Kidney (tissue), 14 donors: ENCODE data around the gene ATG16L1. TPM values are rescaled to one million over a fixed set of nuclear protein-coding genes. Genes with fewer than 3 reads are reported as not detected.

Source experiments
- DNase-seq, 5 donors: peaks; one replicate each; pipeline ENCODE4 v3.0.0-alpha.2; 2013 to 2020
- FAIRE-seq: peaks from 2 replicates; lab custom pipeline; 2012; peaks lifted over from hg19 to GRCh38; lab: Jason Lieb, UNC
- H3K27ac ChIP-seq, 2 donors: one replicate each; pipeline ENCODE4 v1.7.0; 2013; ENCODE audit warnings: low read depth in 2 of 2, low read length in 2 of 2, inconsistent platforms in 1 of 2
- H3K27me3 ChIP-seq: one replicate; pipeline ENCODE4 v1.7.1; 2013; ENCODE audit warnings: low read length, inconsistent platforms; ENCODE audit not compliant: control insufficient read depth, insufficient read depth
- H3K36me3 ChIP-seq, 3 donors: one replicate each; pipeline versions ENCODE4 v1.7.0 to v1.7.1; 2013; ENCODE audit warnings: low read length in 3 of 3, control low read depth in 1 of 3, inconsistent platforms in 1 of 3; ENCODE audit not compliant: insufficient read depth in 3 of 3, control insufficient read depth in 2 of 3
- H3K4me1 ChIP-seq, 3 donors: one replicate each; pipeline versions ENCODE4 v1.7.0 to v1.7.1; 2013; ENCODE audit warnings: low read length in 3 of 3, inconsistent platforms in 1 of 3, low read depth in 1 of 3; ENCODE audit not compliant: control insufficient read depth in 2 of 3, insufficient read depth in 2 of 3
- H3K4me3 ChIP-seq, 3 donors: one replicate each; pipeline versions ENCODE4 v1.7.0 to v1.8.1; 2013; ENCODE audit warnings: low read length in 3 of 3, control low read depth in 1 of 3, inconsistent platforms in 1 of 3
- H3K9ac ChIP-seq, 3 donors: one replicate each; pipeline versions ENCODE4 v1.7.0 to v1.7.1; 2013; ENCODE audit warnings: low read length in 3 of 3, control low read depth in 1 of 3, inconsistent platforms in 1 of 3
- H3K9me3 ChIP-seq, 3 donors: one replicate each; pipeline versions ENCODE4 v1.7.0 to v1.7.1; 2013; ENCODE audit warnings: low read length in 3 of 3, control low read depth in 1 of 3, inconsistent platforms in 1 of 3; ENCODE audit not compliant: control insufficient read depth in 2 of 3, insufficient read depth in 1 of 3
- CTCF ChIP-seq: IDR thresholded peaks from 3 replicates; pipeline ENCODE4 v1.5.1; 2012; ENCODE audit warnings: mild to moderate bottlenecking, moderate library complexity, borderline replicate concordance; ENCODE audit not compliant: insufficient read depth; ENCODE audit errors: extremely low read depth
- intact Hi-C: fragments of 100-400 bp; cut with DNase I; formaldehyde crosslinking; loops from one replicate; pipeline ENCODE4 v1.11.1; 2022
- polyA plus RNA-seq: library from polyadenylated mRNA; stranded (reverse); fragments of 350-450 nt; fragmentation: Illumina TruSeq; extraction: RNeasy Lipid Tissue Mini Kit (QIAGEN cat#74804); gene quantifications from one replicate; pipeline ENCODE4 v1.2.3, GENCODE V29; 2014; ENCODE audit warnings: low read depth, low replicate concordance; ENCODE audit not compliant: insufficient read depth
- total RNA-seq: library from RNA; stranded (reverse); fragmentation: NEBNext Ultra II Directional; extraction: Animal tissue kit (Norgen Biotek cat#: 25700); gene quantifications from one replicate; pipeline ENCODE4 v1.2.1, GENCODE V29; 2021
- donor health status: control.
- donor health status: control.
- donor health status: control.
- donor health status: control.
- donor health status: control.
- donor health status: DM: yes; HTN: yes; CAD: no.
- donor health status: Normal renal cell carcinoma (clear cell type).

Gene ATG16L1
- total and polyA plus RNA-seq, 2 donors from 2014 or later = 11.7 to 30.8 TPM

DNA sequence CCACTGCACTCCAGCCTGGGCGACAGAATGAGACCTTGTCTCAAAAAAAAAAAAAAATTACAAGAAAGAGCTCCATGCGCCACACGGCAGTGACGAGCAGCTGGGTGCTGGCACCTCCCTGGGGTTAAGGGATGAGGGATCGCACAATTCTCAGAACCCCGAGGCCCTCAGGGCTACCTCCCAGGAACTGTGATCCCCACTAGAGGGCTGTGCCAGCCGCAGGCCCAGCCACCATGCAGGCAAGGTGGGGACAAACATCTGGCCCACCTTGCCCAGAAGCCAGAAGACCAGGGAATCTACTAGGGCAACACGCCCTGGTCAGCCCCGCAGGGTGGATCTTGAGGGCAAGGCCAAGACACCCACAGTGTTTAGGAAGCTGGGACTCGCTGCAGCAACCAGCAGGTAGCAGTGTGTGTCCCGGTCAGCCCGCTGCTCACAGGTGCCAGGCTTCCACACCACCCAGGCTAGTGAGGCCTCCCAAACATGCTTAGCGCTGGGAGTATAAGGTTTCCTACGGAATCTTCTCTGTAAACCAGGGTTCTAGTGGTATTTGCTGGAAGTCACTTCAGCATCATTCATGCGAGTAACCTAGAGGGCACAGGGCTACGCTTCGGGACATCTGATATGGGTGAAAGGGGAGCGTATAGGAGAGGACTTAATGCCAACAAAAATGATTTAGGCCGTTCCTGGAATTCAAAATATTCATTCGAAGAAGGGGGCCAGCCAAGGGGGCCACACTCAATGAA, 62.9 kb downstream of the ATG16L1 start:
- Histone ChIP-seq H3K9ac (no peak overlapping the region), H3K9me3 (no peaks in the 10 kb centered on the region), H3K4me1 (no peaks in the 10 kb centered on the region), H3K27ac (no peak overlapping the region), H3K27me3 (no peaks in the 10 kb centered on the region), H3K36me3 (no peaks in the 10 kb centered on the region), H3K4me3 (no peak overlapping the region)
- no peak for TF ChIP-seq CTCF
- peak; percentile 42 to 67 (median 45) for DNase-seq
- no peak for FAIRE-seq
- intact Hi-C loops = no loop called here

DNA sequence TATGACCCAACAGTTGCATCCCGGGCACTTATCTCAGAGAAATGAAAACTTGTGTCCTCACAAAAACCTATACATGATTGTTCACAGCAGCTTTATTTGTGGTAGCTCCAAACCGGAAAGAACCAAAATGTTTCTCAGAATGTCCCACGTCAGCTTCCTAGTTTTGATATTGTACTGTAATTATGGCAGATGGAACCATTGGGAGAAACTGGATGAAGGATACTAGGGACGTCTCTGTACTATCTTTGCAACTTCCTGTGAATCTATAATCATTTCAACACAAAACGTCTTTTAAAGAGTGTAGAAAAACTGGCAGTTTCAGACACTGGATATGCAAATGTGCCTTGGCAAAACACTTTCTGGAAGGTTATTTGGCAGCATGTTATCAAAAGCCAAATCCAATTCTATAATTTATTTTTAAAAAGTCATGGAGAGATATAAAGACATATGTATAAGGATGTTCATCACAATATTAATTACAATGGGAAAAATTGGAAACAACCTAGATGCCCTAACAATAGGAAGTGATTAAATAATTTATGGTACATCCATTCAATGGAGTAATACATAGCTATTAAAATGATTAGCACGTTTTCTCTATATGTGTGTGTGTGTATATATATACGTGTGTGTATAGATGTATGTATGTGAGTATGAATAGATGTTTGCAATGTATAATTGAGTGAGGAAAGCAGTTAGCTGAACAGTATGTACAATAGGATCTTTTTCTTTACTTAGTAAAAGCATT, 65.9 kb downstream of the ATG16L1 start:
- intact Hi-C loops = no loop called here
- DNase-seq (no peak), FAIRE-seq (no peak)
- Histone ChIP-seq H3K9ac (no peak overlapping the region), H3K4me3 (no peak overlapping the region), H3K27ac (no peak overlapping the region), H3K4me1 (no peaks in the 10 kb centered on the region), H3K9me3 (no peaks in the 10 kb centered on the region), H3K27me3 (no peaks in the 10 kb centered on the region), H3K36me3 (no peaks in the 10 kb centered on the region)
- no peak for TF ChIP-seq CTCF

- FAIRE-seq = no peak
- no peak for TF ChIP-seq CTCF
- no peak overlapping the region for H3K9ac ChIP-seq
- no peaks in the 10 kb centered on the region for H3K27me3 ChIP-seq
- no peaks in the 10 kb centered on the region for H3K4me1 ChIP-seq
- H3K4me3 ChIP-seq = no peak overlapping the region
- no peak overlapping the region for H3K27ac ChIP-seq
- intact Hi-C loops = no loop called here
- DNase-seq = peak in 1 of 5 donors; percentile 17
- H3K36me3 ChIP-seq = no peaks in the 10 kb centered on the region
- no peaks in the 10 kb centered on the region for H3K9me3 ChIP-seq
Measured at GRCh38 chr2:233319256-233319655, 67.8 kb downstream of the ATG16L1 start.
